Measurements from ENCODE around the gene PNKD.
"Not testable (repeated sequence)": the region's sequence is repeated elsewhere in the genome, so short reads cannot be mapped to it uniquely, and the experiment has no call there.

Gene PNKD

DNA sequence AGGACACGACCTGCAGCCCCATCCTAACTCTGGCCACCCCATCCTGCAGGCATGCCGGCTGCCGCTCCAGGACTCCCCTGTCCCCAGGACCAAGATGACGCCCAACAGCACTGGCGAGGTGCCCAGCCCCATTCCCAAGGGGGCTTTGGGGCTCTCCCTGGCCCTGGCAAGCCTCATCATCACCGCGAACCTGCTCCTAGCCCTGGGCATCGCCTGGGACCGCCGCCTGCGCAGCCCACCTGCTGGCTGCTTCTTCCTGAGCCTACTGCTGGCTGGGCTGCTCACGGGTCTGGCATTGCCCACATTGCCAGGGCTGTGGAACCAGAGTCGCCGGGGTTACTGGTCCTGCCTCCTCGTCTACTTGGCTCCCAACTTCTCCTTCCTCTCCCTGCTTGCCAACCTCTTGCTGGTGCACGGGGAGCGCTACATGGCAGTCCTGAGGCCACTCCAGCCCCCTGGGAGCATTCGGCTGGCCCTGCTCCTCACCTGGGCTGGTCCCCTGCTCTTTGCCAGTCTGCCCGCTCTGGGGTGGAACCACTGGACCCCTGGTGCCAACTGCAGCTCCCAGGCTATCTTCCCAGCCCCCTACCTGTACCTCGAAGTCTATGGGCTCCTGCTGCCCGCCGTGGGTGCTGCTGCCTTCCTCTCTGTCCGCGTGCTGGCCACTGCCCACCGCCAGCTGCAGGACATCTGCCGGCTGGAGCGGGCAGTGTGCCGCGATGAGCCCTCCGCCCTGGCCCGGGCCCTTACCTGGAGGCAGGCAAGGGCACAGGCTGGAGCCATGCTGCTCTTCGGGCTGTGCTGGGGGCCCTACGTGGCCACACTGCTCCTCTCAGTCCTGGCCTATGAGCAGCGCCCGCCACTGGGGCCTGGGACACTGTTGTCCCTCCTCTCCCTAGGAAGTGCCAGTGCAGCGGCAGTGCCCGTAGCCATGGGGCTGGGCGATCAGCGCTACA, 7.4 kb upstream of the PNKD start:
- Mint-ChIP-seq H3K36me3 (peaks cover 2% of the 10 kb centered on the region), H3K9me3 (ENCODE audit: low read depth) (no peaks in the 10 kb centered on the region), H3K4me3 (no peak overlapping the region), H3K4me1 (ENCODE audit: low read depth) (peaks cover 22% of the 10 kb centered on the region), H3K27me3 (no peaks in the 10 kb centered on the region), H3K27ac (no peak overlapping the region)

DNA sequence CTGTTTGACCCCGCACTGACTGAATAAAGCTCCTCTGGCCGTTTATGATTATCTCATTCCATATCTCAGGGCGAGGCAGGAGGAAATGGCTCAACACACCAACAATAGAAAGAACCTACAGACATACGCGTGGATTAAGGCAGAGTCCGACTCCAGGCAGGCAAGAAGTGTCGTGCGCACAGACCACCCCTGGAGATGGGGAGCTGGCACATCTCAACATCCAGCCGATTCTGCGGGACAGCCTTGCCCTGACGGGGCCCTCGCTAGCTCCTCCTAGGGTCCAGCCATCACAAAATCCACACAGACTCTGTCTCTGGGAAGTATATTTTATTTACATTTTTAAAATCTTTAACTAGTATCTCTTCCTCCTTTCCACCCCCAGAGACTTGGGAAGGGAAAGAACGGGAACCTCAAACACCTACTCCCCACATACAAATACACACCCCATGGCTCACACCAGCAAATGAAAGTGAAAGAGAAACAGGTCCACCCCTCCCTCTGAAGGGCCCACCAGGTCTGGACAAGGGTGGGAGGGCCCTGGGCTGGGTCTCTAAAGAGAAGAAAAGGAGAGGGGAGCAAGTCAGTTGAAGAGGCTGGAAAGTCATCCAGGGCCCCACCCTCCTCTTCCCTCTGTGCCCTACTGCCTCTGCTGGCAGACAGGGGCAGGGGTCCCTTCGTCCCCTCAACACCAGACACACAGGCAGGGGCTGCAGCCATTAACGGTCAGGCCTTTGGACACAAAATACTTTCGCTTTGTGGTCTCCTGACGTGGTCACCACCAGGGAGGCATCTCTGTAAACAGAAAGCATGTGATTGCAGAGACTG, 6.3 kb upstream of the PNKD start:
- Mint-ChIP-seq H3K27ac (no peak overlapping the region), H3K36me3 (peaks cover 2% of the 10 kb centered on the region), H3K27me3 (no peaks in the 10 kb centered on the region), H3K4me1 (ENCODE audit: low read depth) (peaks cover 22% of the 10 kb centered on the region), H3K9me3 (ENCODE audit: low read depth) (no peaks in the 10 kb centered on the region), H3K4me3 (no peak overlapping the region)

DNA sequence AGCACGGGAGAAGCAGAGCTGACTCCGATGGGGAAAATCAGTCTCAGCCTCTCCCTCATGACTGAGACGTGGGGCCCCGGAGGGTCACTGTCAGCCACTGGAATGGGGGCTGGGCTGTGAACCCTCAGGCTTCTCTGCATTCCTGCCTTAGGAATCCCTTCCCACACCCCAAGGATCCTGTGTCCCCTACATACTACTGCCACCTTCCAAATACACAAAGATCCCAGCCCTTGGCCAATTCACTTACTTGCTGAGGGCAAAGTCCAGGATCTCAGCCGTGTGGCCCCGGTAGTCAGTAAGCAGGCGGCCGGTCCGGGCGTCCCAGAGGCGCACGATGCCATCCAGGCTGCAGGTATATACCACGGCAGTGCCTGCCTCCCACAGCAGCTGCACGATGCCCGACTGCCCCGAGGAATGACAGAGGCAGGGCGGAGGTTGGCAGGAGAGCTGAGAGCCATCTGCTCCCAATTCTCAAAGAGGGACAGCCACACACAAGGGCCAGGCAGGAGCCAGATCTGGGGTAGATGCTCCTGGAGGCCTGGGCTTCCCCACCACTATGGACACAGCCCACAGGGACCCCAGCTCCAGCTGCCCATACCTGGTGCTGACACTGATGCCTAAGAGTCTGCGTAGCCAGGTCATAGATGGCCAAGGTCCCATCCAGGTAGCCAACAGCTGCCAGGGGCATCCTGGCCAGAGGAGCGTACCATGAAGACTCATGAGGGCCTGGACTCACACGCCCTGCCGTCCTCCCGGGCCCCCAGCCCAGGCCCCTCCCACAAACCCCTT, 5.4 kb upstream of the PNKD start:
- Mint-ChIP-seq H3K27ac (no peak overlapping the region), H3K4me3 (no peak overlapping the region), H3K27me3 (no peaks in the 10 kb centered on the region), H3K4me1 (ENCODE audit: low read depth) (peaks cover 22% of the 10 kb centered on the region), H3K36me3 (peaks cover 6% of the 10 kb centered on the region), H3K9me3 (ENCODE audit: low read depth) (no peaks in the 10 kb centered on the region)

DNA sequence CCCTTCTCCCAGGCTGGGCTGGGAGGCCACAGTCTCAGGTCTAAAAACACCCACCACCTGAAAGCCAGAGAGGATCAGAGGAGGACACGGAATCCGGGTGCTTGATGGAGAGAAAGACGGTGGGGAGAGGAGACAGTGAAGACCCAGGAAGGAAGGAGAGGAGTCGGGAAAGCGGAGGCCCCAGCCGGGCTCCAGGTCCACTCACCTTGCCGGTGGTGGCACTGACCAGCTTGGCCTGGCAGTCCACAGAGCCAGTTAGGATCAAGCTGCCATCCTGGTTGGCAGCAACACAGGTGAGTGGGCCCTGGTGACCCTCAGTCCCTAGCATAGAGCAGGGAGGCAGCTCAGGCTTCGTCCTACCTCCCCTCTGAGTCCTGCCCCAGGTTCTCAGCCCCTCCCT, 4.7 kb upstream of the PNKD start:
- peaks cover 26% of the 10 kb centered on the region for H3K4me1 Mint-ChIP-seq (ENCODE audit: low read depth)
- H3K9me3 Mint-ChIP-seq (ENCODE audit: low read depth), result no peaks in the 10 kb centered on the region
- no peak overlapping the region for H3K4me3 Mint-ChIP-seq
- H3K27me3 Mint-ChIP-seq, result no peaks in the 10 kb centered on the region
- H3K27ac Mint-ChIP-seq, result no peak overlapping the region
- H3K36me3 Mint-ChIP-seq, result peaks cover 6% of the 10 kb centered on the region

DNA sequence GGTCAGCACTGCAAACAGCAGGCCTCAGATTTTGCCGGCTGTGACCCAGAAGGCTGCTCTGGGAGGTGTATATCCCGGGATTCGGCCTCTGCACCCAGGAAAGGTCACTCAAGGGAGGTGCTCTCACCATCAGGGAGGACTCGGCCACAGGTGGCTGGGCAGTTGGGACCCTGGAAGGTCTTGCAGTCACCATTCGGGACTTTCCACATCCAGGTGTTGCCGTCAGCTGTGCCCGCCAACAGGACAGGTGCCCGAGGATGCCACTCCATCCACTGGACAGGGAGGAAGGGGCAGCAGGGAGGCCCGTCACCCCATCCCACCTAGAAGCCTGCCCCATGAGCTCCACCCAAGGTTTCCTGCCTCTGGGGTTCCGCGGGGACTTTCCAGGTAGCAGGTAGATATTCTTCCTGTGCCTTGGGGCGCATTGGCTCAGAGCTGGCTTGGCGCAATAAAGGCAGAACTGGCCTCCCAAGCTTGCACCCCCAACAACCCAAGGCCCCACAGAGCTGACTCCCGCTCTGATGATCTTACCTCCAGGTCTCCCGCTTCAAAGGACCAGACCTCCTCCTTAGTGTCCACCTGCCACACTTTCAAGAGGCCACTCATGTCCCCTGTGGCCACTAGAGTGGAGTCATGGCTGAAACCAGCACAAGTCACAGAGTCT, 3.9 kb upstream of the PNKD start:
- H3K27me3 Mint-ChIP-seq, result no peaks in the 10 kb centered on the region
- peaks cover 33% of the 10 kb centered on the region for H3K4me1 Mint-ChIP-seq (ENCODE audit: low read depth)
- H3K27ac Mint-ChIP-seq, result no peak overlapping the region
- peaks cover 6% of the 10 kb centered on the region for H3K36me3 Mint-ChIP-seq
- H3K4me3 Mint-ChIP-seq, result no peak overlapping the region
- no peaks in the 10 kb centered on the region for H3K9me3 Mint-ChIP-seq (ENCODE audit: low read depth)

DNA sequence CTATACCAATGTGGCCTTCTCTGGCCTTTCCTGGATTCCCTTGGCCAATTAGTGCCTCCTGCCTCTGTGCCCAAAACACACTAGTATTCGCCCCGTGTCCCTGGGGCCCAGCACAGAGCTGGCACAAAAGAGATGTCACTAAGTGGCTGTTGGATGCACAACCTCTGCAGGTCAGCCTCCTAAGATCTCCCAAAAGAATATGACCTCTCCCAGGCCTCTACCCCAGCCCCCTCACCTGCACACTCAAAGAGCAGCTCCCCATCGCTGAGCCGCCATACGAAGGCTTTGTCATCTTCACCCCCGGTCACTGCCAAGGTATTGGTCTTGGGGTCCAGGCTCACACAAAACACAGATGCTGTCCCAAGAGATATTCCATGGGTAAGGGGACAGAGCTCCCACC, 3.1 kb upstream of the PNKD start:
- peak overlapping the region; percentile 39 for H3K4me3 Mint-ChIP-seq
- H3K4me1 Mint-ChIP-seq (ENCODE audit: low read depth), result peaks cover 41% of the 10 kb centered on the region
- peaks cover 6% of the 10 kb centered on the region for H3K36me3 Mint-ChIP-seq
- H3K27ac Mint-ChIP-seq, result no peak overlapping the region
- no peaks in the 10 kb centered on the region for H3K9me3 Mint-ChIP-seq (ENCODE audit: low read depth)
- no peaks in the 10 kb centered on the region for H3K27me3 Mint-ChIP-seq

DNA sequence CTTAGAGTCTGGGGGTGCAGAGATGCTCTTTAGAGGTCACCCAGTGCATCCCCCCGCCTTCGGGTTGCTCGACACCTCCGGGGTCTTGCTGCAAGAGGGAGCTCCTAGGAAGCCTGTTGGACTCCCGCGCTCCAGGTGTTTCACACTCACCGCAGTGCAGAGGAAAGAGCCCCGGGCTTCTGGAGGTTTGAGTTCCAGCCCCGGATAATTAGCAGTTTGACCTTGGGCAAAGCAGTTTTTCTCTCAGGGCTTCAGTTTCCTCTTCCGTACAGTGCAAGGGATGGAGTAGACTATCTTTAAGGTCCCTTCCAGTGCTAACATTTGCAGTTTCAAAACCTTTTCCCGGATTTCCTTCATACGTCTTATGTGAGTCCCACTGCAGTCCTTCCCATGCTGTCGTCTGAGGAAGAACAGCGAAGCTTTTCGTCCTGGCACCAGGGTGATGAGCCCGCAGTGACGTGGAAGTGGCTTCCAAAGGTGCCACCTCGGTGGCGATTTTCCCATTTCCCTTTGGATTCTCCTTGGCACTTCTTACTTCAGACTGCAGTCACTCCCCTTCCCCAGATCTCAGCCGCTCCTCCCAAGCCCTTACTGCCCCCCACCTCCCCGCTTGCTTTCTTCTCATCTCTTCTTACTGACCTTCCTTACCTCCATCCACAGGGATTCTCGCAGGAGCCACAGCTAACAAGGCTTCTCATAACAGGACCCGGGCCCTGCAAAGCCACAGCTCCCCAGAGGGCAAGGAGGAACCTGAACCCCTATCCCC, 585 bp downstream of the PNKD start:
- Mint-ChIP-seq H3K27ac (peak overlapping the region; percentile 90), H3K9me3 (ENCODE audit: low read depth) (no peaks in the 10 kb centered on the region), H3K4me1 (ENCODE audit: low read depth) (peaks cover 44% of the 10 kb centered on the region), H3K36me3 (peaks cover 6% of the 10 kb centered on the region), H3K4me3 (peak overlapping the region; percentile 95), H3K27me3 (no peaks in the 10 kb centered on the region)

DNA sequence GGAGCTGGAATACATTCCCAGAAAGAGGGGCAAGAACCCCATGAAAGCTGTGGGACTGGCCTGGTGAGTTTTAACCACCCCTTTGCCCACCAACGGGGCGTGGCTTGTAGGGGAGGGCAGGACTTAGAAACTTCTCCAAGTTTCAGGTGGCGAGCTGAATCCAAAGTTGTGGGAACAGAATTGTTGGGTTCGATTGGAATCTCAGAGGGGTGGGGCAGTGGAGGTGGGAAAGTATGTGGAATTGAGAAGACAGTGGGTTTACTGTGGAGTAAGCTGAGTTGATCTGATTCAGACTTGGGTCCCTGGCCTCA, 1.1 kb downstream of the PNKD start:
- peak overlapping the region; percentile 11 for H3K27ac Mint-ChIP-seq
- H3K27me3 Mint-ChIP-seq, result no peaks in the 10 kb centered on the region
- no peaks in the 10 kb centered on the region for H3K9me3 Mint-ChIP-seq (ENCODE audit: low read depth)
- H3K4me3 Mint-ChIP-seq, result peak overlapping the region; percentile 95
- H3K36me3 Mint-ChIP-seq, result peaks cover 6% of the 10 kb centered on the region
- peaks cover 43% of the 10 kb centered on the region for H3K4me1 Mint-ChIP-seq (ENCODE audit: low read depth)

DNA sequence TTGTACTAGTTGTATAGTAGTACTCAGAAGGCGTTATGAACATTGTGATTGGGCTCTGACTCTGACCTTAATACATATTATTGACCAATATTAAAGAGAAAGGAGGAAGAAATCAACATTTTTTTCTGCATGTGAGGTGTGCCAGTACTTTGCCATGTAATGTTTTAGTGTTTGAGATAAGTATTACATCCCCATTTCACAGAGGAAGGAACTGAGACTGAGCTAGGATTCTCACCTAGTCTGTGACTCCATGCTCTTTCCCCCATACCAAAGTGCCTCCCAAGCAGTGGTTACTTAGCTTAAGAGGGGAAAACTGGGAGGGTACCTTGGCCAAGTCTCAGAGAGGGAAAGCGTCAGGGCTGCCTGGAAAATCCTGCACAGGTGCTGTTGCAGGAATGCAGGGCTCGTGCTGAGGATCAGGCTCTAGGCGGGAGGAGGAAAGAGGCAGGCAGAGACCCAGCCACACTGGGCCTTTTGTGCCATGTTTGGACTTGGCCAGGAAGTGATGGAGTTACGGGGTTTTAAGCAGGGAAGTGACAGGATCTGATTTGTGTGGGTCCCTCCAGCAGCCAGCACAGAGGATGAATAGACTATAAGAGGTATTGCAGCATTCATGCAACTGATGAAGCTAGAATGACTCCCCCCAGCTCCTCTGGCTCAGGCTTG, 1.7 kb downstream of the PNKD start:
- H3K27me3 Mint-ChIP-seq, result no peaks in the 10 kb centered on the region
- H3K4me3 Mint-ChIP-seq, result peak overlapping the region; percentile 95
- peaks cover 6% of the 10 kb centered on the region for H3K36me3 Mint-ChIP-seq
- H3K27ac Mint-ChIP-seq, result peak overlapping the region; percentile 11
- H3K4me1 Mint-ChIP-seq (ENCODE audit: low read depth), result peaks cover 43% of the 10 kb centered on the region
- H3K9me3 Mint-ChIP-seq (ENCODE audit: low read depth), result no peaks in the 10 kb centered on the region

DNA sequence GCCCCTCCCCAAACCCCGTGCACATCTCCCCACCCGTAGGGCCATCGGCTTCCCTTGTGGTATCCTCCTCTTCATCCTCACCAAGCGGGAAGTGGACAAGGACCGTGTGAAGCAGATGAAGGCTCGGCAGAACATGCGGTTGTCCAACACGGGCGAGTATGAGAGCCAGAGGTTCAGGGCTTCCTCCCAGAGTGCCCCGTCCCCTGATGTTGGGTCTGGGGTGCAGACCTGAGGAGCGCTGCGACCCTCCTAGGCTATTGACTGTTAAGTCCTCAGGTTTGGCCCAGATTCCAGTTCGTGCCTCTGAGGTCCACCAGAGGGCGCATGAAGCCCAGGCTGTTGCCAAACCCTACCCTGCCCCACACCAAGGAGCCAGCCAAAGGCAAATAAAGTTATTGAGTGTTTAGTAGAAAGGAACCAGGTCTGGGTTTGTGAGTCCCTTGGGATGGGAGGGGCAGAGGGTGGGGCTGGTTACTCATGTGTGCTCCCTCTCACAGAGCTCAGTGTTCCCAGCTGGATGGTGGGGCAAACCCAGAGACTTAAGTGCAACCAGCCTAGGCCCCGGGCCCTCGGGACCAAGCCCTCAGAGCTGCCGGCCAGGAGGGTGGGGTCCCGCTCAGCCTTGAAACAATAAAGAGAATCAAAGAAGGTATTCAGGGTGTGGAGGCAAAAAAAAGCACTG, 2.4 kb downstream of the PNKD start:
- no peak overlapping the region for H3K4me3 Mint-ChIP-seq
- H3K36me3 Mint-ChIP-seq, result peaks cover 4% of the 10 kb centered on the region
- H3K27ac Mint-ChIP-seq, result peak overlapping the region; percentile 28

DNA sequence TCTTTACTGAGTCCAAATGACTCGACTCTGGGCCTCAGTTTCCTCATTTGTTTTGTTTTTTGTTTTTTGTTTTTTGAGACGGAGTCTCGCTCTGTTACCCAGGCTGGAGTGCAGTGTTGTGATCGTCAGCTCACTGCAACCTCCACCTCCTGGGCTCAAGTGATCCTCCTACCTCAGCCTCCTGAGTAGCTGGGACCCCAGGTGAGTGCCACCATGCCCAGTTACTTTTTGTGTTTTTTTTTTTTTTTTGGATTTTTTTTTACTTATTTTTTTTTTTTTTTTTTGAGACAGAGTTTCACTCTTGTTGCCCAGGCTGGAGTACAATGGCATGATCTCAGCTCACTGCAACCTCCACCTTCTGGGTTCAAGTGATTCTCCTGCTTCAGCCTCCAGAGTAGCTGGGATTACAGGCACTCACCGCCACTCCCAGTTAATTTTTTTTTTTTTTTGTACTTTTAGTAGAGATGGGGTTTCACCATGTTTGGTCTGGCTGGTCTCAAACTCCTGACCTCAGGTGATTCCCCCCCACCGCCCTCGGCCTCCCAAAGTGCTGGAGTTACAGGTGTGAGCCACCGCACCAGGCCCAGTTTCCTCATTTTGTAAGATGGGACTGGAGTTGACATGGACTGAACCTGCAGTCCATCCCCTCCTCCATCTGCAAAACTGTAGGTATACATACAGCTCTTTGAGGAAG, 3.0 kb downstream of the PNKD start:
- not testable (repeated sequence) for H3K27me3 Mint-ChIP-seq; H3K36me3 Mint-ChIP-seq; H3K9me3 Mint-ChIP-seq (ENCODE audit: low read depth); H3K4me3 Mint-ChIP-seq
- Mint-ChIP-seq H3K27ac (peak overlapping the region; percentile 34), H3K4me1 (ENCODE audit: low read depth) (peaks cover 36% of the 10 kb centered on the region)

More for the DNA sequence above, 2.4 kb downstream of the PNKD start:
- peaks cover 36% of the 10 kb centered on the region for H3K4me1 Mint-ChIP-seq (ENCODE audit: low read depth)
- H3K9me3 Mint-ChIP-seq (ENCODE audit: low read depth), result no peaks in the 10 kb centered on the region
- H3K27me3 Mint-ChIP-seq, result no peaks in the 10 kb centered on the region

DNA sequence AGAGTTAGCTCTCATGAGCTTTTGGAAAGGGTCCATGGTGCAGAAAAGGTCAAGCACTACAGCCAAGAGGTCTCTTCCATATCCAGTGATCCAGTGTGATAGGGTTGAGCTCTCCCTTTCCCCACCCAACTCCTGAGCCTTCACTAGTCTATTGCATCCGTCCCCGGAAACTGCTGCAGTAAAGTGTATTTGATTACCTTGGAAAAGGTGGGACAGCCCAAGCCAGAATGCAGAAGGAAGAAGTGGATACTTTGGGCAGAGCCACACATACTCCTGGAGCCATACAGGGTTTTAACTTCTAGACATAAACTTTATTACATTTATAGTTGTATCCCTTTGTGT, 3.6 kb downstream of the PNKD start:
- peaks cover 35% of the 10 kb centered on the region for H3K4me1 Mint-ChIP-seq (ENCODE audit: low read depth)
- no peaks in the 10 kb centered on the region for H3K27me3 Mint-ChIP-seq
- no peaks in the 10 kb centered on the region for H3K9me3 Mint-ChIP-seq (ENCODE audit: low read depth)
- no peak overlapping the region for H3K4me3 Mint-ChIP-seq
- peaks cover 4% of the 10 kb centered on the region for H3K36me3 Mint-ChIP-seq
- peak overlapping the region; percentile 34 for H3K27ac Mint-ChIP-seq

DNA sequence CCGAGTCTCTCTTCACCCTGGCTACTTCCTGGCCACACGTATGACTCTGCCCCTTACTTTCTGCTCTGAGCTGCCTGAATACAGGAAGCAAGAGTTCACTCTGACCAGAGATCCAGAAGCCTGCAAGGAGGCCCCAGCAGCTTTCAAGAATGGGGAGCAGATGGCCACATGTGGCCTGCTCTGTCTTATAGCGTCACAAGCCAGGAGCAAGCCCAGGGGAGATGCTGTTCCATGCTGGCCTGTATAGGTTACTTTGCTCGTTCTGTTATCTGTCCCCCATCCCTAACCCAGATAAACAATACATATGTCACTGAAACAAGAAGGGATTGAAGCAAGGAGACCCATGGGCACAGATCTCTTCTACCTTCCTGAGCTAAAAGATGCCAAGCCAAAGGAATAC, 4.3 kb downstream of the PNKD start:
- Mint-ChIP-seq H3K4me1 (ENCODE audit: low read depth) (peaks cover 30% of the 10 kb centered on the region), H3K4me3 (no peak overlapping the region), H3K36me3 (no peaks in the 10 kb centered on the region), H3K27me3 (no peaks in the 10 kb centered on the region), H3K27ac (peak overlapping the region; percentile 34), H3K9me3 (ENCODE audit: low read depth) (no peaks in the 10 kb centered on the region)

Data from activated naive CD8-positive, alpha-beta T cell (primary cell).